DND-41 (cell line): ENCODE results near the gene DPEP3.

Source experiments
- EZH2 ChIP-seq: IDR thresholded peaks from 3 replicates; pipeline ENCODE4 v1.6.1; 2012; ENCODE audit warnings: borderline replicate concordance, low read depth, mild to moderate bottlenecking, moderate library complexity, low read length, inconsistent platforms; ENCODE audit not compliant: severe bottlenecking
- TF ChIP-seq, protein P1 (sequence below): IDR thresholded peaks from 2 replicates; pipeline ENCODE4 v1.5.1; 2012; ENCODE audit warnings: borderline replicate concordance, low read length, moderate library complexity, mild to moderate bottlenecking; ENCODE audit not compliant: poor library complexity, severe bottlenecking; ENCODE audit errors: extremely low read depth

GRCh38 chr16:67962135-67962534, 18.2 kb downstream of the DPEP3 start:
- TF ChIP-seq, protein P1, sequence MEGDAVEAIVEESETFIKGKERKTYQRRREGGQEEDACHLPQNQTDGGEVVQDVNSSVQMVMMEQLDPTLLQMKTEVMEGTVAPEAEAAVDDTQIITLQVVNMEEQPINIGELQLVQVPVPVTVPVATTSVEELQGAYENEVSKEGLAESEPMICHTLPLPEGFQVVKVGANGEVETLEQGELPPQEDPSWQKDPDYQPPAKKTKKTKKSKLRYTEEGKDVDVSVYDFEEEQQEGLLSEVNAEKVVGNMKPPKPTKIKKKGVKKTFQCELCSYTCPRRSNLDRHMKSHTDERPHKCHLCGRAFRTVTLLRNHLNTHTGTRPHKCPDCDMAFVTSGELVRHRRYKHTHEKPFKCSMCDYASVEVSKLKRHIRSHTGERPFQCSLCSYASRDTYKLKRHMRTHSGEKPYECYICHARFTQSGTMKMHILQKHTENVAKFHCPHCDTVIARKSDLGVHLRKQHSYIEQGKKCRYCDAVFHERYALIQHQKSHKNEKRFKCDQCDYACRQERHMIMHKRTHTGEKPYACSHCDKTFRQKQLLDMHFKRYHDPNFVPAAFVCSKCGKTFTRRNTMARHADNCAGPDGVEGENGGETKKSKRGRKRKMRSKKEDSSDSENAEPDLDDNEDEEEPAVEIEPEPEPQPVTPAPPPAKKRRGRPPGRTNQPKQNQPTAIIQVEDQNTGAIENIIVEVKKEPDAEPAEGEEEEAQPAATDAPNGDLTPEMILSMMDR: no peak
- no peak for TF ChIP-seq EZH2
